ENCODE results near the gene TMOD4. TPM values are rescaled to one million over a fixed set of nuclear protein-coding genes. Genes with fewer than 3 reads are reported as not detected.

TMOD4 gene
- total RNA-seq, 2 experiments from 2014 or later = 1.4 TPM; not detected in 1

DNA sequence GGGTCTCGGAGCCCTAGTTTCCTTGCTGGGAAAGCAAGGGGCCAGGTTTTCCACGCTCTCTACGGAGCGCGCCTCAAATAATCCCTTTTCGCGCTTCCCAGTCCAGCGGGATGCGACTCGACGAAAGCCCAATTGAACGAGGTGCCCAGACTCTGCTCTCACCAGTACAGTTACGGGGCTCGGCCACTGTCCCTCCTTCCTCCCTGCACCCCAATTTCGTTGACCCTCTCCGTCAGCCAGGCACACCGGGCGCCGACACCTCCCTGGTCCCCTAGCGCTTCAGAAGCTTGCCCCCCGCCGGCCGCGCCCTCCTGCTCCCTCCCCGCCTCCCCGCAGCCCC lies 29.7 kb downstream of the TMOD4 start:
- peak overlapping the region; percentile 79 for H2AFZ ChIP-seq (ENCODE audit: low read length)
- POLR2A ChIA-PET = interaction anchor here (0.6 kb wide), 1 partner anchor 62 kb away, joined by 4 read pairs; no protein-coding TSS in a partner anchor
- intact Hi-C loops (cut with micrococcal nuclease; ENCODE audit: unreplicated experiment) = no loop called here
- no peaks in the 10 kb centered on the region for H4K20me1 ChIP-seq (ENCODE audit: insufficient read depth, low read length)
- H3K9me2 ChIP-seq (ENCODE audit: insufficient read depth, low read length) = no peaks in the 10 kb centered on the region
- no peaks in the 10 kb centered on the region for H3K79me2 ChIP-seq (ENCODE audit: insufficient read depth, low read depth, low read length)
- no peak for DNase-seq (ENCODE audit: low spot score)
- BruUV-seq (replicated peaks) = no TSS peak
- CTCF ChIA-PET (ENCODE audit: unreplicated experiment) = no interaction called here
- peak overlapping the region; percentile 96 for H3K4me2 ChIP-seq (ENCODE audit: low read length)
- no peaks in the 10 kb centered on the region for H3K9me3 ChIP-seq (ENCODE audit: low read length)
- H3K4me3 ChIP-seq (ENCODE audit: low read depth, low read length, poor library complexity, severe bottlenecking) = peak overlapping the region; percentile 71
- H3K27ac ChIP-seq (ENCODE audit: low read depth, low read length, poor library complexity, severe bottlenecking) = no peak overlapping the region
- no peaks in the 10 kb centered on the region for H3K36me3 ChIP-seq (ENCODE audit: insufficient read depth, low read length)
- peaks cover 37% of the 10 kb centered on the region for H3K4me1 ChIP-seq (ENCODE audit: insufficient read depth, low read length, poor library complexity, severe bottlenecking)
- TF ChIP-seq EZH2phosphoT487 (IDR thresholded peaks at IDR 0.05; ENCODE audit: borderline replicate concordance, low read depth, low read length) = no peak
- TF ChIP-seq, protein P1, sequence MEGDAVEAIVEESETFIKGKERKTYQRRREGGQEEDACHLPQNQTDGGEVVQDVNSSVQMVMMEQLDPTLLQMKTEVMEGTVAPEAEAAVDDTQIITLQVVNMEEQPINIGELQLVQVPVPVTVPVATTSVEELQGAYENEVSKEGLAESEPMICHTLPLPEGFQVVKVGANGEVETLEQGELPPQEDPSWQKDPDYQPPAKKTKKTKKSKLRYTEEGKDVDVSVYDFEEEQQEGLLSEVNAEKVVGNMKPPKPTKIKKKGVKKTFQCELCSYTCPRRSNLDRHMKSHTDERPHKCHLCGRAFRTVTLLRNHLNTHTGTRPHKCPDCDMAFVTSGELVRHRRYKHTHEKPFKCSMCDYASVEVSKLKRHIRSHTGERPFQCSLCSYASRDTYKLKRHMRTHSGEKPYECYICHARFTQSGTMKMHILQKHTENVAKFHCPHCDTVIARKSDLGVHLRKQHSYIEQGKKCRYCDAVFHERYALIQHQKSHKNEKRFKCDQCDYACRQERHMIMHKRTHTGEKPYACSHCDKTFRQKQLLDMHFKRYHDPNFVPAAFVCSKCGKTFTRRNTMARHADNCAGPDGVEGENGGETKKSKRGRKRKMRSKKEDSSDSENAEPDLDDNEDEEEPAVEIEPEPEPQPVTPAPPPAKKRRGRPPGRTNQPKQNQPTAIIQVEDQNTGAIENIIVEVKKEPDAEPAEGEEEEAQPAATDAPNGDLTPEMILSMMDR (conservative IDR thresholded peaks at IDR 0.05; ENCODE audit: low read length) = no peak

DNA sequence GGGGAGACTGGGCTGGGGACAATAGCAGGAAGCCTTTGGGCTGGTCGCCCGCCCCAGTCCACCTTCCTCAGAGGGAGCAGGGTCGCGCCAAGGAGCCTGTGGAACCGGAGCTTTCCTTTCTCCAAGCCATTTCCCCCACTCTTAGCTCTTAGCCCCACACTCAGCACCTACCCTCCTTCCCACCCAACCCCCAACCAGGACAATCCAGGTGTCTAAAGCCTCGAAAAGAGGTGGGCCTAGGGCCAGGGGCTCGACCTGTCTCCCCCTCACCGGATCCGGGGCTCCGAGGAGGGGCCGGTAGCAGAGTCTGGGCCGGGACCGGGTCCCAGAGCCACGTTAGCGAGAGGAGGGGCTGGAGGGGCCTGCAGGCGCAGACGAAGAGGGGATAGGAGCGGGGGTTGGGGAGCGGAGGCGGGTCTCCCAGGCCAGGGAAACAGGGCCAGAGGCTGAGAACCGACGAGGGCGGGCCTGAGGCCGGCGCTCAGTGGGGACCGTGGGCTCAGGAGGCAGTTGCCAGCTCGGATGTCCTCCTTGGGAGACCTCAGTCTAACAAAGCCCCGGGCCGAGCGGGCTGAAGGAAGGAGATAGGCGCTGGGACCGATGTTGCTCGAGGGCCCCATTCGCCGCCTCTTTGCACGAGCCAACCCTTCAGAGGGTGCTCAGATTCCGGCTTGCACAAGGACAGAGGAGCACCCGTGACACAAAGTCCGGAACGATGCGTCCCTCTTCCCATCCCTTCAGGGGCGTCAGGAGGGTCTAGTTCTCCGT lies 30.3 kb downstream of the TMOD4 start:
- no peaks in the 10 kb centered on the region for H3K79me2 ChIP-seq (ENCODE audit: insufficient read depth, low read depth, low read length)
- peaks cover 37% of the 10 kb centered on the region for H3K4me1 ChIP-seq (ENCODE audit: insufficient read depth, low read length, poor library complexity, severe bottlenecking)
- ChIA-PET CTCF (ENCODE audit: unreplicated experiment) (interaction anchor here (0.6 kb wide), 1 partner anchor 29 kb away, joined by 3 read pairs; no protein-coding TSS in a partner anchor), POLR2A (interaction anchor here (0.6 kb wide), 1 partner anchor 62 kb away, joined by 4 read pairs; no protein-coding TSS in a partner anchor)
- DNase-seq (ENCODE audit: low spot score) = no peak
- H3K4me3 ChIP-seq (ENCODE audit: low read depth, low read length, poor library complexity, severe bottlenecking) = peak overlapping the region; percentile 71
- H4K20me1 ChIP-seq (ENCODE audit: insufficient read depth, low read length) = no peaks in the 10 kb centered on the region
- H2AFZ ChIP-seq (ENCODE audit: low read length) = no peak overlapping the region
- TF ChIP-seq, protein P1 (conservative IDR thresholded peaks at IDR 0.05; ENCODE audit: low read length) = no peak
- TF ChIP-seq EZH2phosphoT487 (IDR thresholded peaks at IDR 0.05; ENCODE audit: borderline replicate concordance, low read depth, low read length) = no peak
- no peak overlapping the region for H3K27ac ChIP-seq (ENCODE audit: low read depth, low read length, poor library complexity, severe bottlenecking)
- intact Hi-C loops (cut with micrococcal nuclease; ENCODE audit: unreplicated experiment) = no loop called here
- BruUV-seq (replicated peaks) = no TSS peak
- no peaks in the 10 kb centered on the region for H3K36me3 ChIP-seq (ENCODE audit: insufficient read depth, low read length)
- no peaks in the 10 kb centered on the region for H3K9me2 ChIP-seq (ENCODE audit: insufficient read depth, low read length)
- H3K9me3 ChIP-seq (ENCODE audit: low read length) = no peaks in the 10 kb centered on the region
- peak overlapping the region; percentile 96 for H3K4me2 ChIP-seq (ENCODE audit: low read length)

Data from OCI-LY7 (cell line).